HepG2 (cell line): Measurements from ENCODE around the gene CSRP3. TPM values are rescaled to one million over a fixed set of nuclear protein-coding genes. Genes with fewer than 3 reads are reported as not detected.

Source experiments
- ARID5B ChIP-seq: IDR thresholded peaks from 2 replicates; pipeline ENCODE4 v1.4.0; 2020; ENCODE audit warnings: mild to moderate bottlenecking, missing genetic modification reagents
- CBX1 ChIP-seq: IDR thresholded peaks from one replicate; pipeline ENCODE4 v1.6.1; 2016; ENCODE audit warnings: antibody characterized with exemption, low read depth
- CEBPB ChIP-seq: IDR thresholded peaks from 2 replicates; pipeline ENCODE4 v1.6.1; 2011; ENCODE audit warnings: low read depth, low read length, improper control_type of control experiment, borderline replicate concordance
- GATAD2A ChIP-seq: IDR thresholded peaks from 2 replicates; pipeline ENCODE4 v1.6.1; 2016
- HMG20A ChIP-seq: IDR thresholded peaks from 2 replicates; pipeline ENCODE4 v1.6.1; 2016; ENCODE audit warnings: borderline replicate concordance
- HOXA5 ChIP-seq: sonication (generic); formaldehyde crosslinking; IDR thresholded peaks from 2 replicates; pipeline ENCODE4 v1.4.0; 2020; ENCODE audit warnings: missing genetic modification reagents
- KDM3A ChIP-seq: IDR thresholded peaks from 2 replicates; pipeline ENCODE4 v1.6.1; 2018; ENCODE audit warnings: low read depth, missing compliant biosample characterization
- REXO4 ChIP-seq: sonication (generic); formaldehyde crosslinking; IDR thresholded peaks from 2 replicates; pipeline ENCODE4 v1.8.0; 2022; ENCODE audit warnings: missing genetic modification reagents, mild to moderate bottlenecking, borderline replicate concordance
- SIN3A ChIP-seq: IDR thresholded peaks from 2 replicates; pipeline ENCODE4 v1.6.1; 2011; ENCODE audit warnings: low read depth, mild to moderate bottlenecking, control low read depth, low read length, borderline replicate concordance
- ZBTB40 ChIP-seq, 2 experiments: fragments of 450-650 bp in 1 of 2; sonication (generic) in 1 of 2; formaldehyde crosslinking in 1 of 2; IDR thresholded peaks; 2 replicates each; pipeline versions ENCODE4 v1.6.1 to v1.8.0; 2016 to 2022; ENCODE audit warnings: antibody characterized with exemption in 1 of 2, mild to moderate bottlenecking in 1 of 2, missing genetic modification reagents in 1 of 2
- ZC3H4 ChIP-seq: sonication (generic); formaldehyde crosslinking; IDR thresholded peaks from 2 replicates; pipeline ENCODE4 v1.4.0; 2020; ENCODE audit warnings: missing genetic modification reagents, borderline replicate concordance
- ZNF414 ChIP-seq: sonication (generic); formaldehyde crosslinking; IDR thresholded peaks from 2 replicates; pipeline ENCODE4 v1.5.0; 2020; ENCODE audit warnings: missing genetic modification reagents
- ZNF44 ChIP-seq: sonication (generic); formaldehyde crosslinking; IDR thresholded peaks from 2 replicates; pipeline ENCODE4 v1.5.1; 2020; ENCODE audit warnings: mild to moderate bottlenecking, missing genetic modification reagents
- ZNF678 ChIP-seq: sonication (generic); formaldehyde crosslinking; IDR thresholded peaks from 2 replicates; pipeline ENCODE4 v1.4.0; 2020; ENCODE audit warnings: mild to moderate bottlenecking, missing genetic modification reagents
- polyA plus RNA-seq, 8 experiments: library from polyadenylated mRNA; depleted of rRNA in 3 of 8; stranded (reverse) in 7 of 8; unstranded in 1 of 8; fragments of >200 nt; fragmentation: Illumina TruSeq in 4 of 8; extraction: Trizol in 4 of 8; gene quantifications; 2 replicates each; pipeline versions ENCODE4 v1.2.1 to v1.2.3, GENCODE V29; 2011 to 2016; ENCODE audit warnings: low read depth in 4 of 8, missing spikeins in 1 of 8, mixed read lengths in 1 of 8; ENCODE audit not compliant: insufficient read depth in 1 of 8
- total RNA-seq, 5 experiments: library from RNA; depleted of rRNA; stranded (reverse); fragments of >200 nt; fragmentation: Illumina TruSeq; extraction: Trizol; gene quantifications; 2 replicates each; pipeline ENCODE4 v1.2.3, GENCODE V29; 2016; ENCODE audit warnings: low read depth in 1 of 5

The CSRP3 gene
- total and polyA plus RNA-seq, 2 of the 13 experiments (the other 11 are each of a cell fraction or from before 2014, with no cell fraction given) = not detected

- TF ChIP-seq ZBTB40 (IDR thresholded peaks at IDR 0.05) (no peak), ZBTB40 (CRISPR knock-in tag; IDR thresholded peaks at IDR 0.05) (no peak), SIN3A (no peak), GATAD2A (CRISPR knock-in tag) (peak; percentile 40; the same call in 1 of the 2 replicates), ZC3H4 (CRISPR knock-in tag) (no peak), CBX1 (no peak), ZNF678 (CRISPR knock-in tag) (no peak), KDM3A (CRISPR knock-in tag) (no peak), ARID5B (CRISPR knock-in tag) (0 out of 2 replicates have a peak, but pooled peaks have one; percentile 10), CEBPB (peak; percentile 95), REXO4 (CRISPR knock-in tag) (no peak), HOXA5 (CRISPR knock-in tag) (no peak), ZNF414 (CRISPR knock-in tag) (no peak), HMG20A (CRISPR knock-in tag) (0 out of 2 replicates have a peak, but pooled peaks have one; percentile 19), ZNF44 (CRISPR knock-in tag) (no peak)
Measured at GRCh38 chr11:19244084-19244483, 42.3 kb upstream of the CSRP3 start (continued).
